Measurements from ENCODE around the gene TMEM271.

The TMEM271 gene

DNA sequence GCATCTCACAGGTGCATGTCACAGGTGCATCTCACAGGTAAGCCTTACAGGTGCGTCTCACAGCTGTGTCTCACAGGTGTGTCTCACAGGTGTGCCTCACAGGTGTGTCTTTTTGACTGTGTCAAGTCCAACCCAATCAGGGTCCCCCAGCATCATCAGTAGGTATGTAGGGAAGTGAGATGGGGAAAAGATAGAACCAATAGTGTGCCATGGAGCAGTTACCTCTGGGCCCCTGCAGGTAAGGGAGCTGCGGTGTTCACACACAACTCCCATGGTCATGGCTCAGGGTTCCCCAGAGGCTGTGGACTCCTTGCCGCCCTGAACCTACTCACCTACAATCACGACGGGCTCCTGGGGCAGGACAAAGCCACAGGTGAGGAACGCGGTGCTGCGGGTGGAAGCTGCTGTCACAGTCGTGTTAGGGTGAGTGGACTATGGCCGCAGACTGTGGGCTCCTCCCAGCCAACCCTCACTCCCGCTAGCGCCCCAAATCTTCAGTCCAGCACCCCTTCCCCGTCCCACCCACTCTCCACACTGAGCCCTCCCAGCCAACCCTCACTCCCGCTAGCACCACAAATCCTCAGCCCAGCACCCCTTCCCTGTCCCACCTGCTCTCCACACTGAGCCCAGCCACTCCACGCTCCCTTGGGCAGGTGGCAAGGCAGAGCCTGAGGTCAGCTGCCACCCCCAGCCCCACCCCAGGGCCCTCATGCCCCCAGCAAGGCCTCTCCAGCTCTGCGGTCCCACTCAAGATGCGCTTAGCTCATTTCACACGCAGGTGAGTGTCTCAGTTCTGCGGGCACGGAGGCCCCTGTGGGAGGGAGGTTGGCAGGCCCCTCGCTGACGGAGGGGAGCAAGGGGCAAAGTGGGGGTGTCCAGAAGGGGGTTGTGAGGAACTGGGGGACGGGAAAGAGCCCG, 47.2 kb upstream of the TMEM271 start (continued):
- TF ChIP-seq, protein P1, sequence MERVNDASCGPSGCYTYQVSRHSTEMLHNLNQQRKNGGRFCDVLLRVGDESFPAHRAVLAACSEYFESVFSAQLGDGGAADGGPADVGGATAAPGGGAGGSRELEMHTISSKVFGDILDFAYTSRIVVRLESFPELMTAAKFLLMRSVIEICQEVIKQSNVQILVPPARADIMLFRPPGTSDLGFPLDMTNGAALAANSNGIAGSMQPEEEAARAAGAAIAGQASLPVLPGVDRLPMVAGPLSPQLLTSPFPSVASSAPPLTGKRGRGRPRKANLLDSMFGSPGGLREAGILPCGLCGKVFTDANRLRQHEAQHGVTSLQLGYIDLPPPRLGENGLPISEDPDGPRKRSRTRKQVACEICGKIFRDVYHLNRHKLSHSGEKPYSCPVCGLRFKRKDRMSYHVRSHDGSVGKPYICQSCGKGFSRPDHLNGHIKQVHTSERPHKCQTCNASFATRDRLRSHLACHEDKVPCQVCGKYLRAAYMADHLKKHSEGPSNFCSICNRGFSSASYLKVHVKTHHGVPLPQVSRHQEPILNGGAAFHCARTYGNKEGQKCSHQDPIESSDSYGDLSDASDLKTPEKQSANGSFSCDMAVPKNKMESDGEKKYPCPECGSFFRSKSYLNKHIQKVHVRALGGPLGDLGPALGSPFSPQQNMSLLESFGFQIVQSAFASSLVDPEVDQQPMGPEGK (CRISPR knock-in tag; IDR thresholded peaks at IDR 0.05; ENCODE audit: borderline replicate concordance): no peak
- no peak for TF ChIP-seq ZC3H10 (CRISPR knock-in tag; IDR thresholded peaks at IDR 0.05)
- TF ChIP-seq TCF4 (CRISPR knock-in tag; IDR thresholded peaks at IDR 0.05; ENCODE audit: borderline replicate concordance): no peak
- TF ChIP-seq ISL1 (CRISPR knock-in tag; IDR thresholded peaks at IDR 0.05): no peak
- TF ChIP-seq BACH2 (CRISPR knock-in tag; IDR thresholded peaks at IDR 0.05; ENCODE audit: borderline replicate concordance): no peak
- TF ChIP-seq ESRRG (CRISPR knock-in tag; IDR thresholded peaks at IDR 0.05): no peak

DNA sequence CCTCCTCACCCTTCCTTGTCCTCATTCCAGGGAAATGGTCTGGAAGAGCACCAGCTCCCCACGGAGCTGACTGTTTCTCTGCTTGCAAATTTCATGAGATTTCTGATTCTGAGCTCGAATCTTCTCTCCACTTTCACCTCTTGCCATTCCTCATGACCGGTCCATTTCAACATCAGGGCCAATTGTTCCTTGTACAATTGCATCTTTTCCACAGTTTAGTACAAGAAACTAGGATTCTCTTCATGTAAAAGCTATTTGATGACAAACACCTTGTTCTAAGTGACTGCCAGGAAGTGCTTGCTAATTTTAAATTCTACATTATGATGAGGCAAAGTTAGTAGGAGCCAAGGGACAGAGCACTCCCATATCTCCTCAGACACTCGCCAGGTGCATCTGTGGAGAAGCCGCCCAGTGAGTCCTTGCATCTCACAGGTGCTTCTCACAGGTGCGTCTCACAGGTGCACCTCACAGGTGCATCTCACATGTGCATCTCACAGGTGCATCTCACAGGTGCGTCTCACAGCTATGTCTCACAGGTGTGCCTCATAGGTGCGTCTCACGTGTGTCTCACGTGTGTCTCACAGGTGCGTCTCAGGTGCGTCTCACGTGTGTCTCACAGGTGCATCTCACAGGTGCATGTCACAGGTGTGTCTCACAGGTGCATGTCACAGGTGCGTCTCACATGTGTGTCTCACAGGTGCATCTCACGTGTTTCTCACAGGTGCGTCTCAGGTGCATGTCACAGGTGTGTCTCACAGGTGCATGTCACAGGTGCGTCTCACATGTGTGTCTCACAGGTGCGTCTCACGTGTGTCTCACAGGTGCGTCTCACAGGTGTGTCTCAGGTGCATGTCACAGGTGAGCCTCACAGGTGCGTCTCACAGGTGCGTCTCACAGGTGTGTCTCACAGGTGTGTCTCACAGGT, 46.2 kb upstream of the TMEM271 start:
- no peak for TF ChIP-seq OSR1 (CRISPR knock-in tag; IDR thresholded peaks at IDR 0.05)
- no peak for TF ChIP-seq SNAI2 (CRISPR knock-in tag; IDR thresholded peaks at IDR 0.05)
- TF ChIP-seq, protein P2, sequence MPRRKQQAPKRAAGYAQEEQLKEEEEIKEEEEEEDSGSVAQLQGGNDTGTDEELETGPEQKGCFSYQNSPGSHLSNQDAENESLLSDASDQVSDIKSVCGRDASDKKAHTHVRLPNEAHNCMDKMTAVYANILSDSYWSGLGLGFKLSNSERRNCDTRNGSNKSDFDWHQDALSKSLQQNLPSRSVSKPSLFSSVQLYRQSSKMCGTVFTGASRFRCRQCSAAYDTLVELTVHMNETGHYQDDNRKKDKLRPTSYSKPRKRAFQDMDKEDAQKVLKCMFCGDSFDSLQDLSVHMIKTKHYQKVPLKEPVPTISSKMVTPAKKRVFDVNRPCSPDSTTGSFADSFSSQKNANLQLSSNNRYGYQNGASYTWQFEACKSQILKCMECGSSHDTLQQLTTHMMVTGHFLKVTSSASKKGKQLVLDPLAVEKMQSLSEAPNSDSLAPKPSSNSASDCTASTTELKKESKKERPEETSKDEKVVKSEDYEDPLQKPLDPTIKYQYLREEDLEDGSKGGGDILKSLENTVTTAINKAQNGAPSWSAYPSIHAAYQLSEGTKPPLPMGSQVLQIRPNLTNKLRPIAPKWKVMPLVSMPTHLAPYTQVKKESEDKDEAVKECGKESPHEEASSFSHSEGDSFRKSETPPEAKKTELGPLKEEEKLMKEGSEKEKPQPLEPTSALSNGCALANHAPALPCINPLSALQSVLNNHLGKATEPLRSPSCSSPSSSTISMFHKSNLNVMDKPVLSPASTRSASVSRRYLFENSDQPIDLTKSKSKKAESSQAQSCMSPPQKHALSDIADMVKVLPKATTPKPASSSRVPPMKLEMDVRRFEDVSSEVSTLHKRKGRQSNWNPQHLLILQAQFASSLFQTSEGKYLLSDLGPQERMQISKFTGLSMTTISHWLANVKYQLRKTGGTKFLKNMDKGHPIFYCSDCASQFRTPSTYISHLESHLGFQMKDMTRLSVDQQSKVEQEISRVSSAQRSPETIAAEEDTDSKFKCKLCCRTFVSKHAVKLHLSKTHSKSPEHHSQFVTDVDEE (CRISPR knock-in tag; IDR thresholded peaks at IDR 0.05): no peak
- no peak for TF ChIP-seq ZNF70 (CRISPR knock-in tag; IDR thresholded peaks at IDR 0.05)
- TF ChIP-seq GLIS3 (CRISPR knock-in tag; IDR thresholded peaks at IDR 0.05): no peak
- no peak for TF ChIP-seq ZNF565 (CRISPR knock-in tag; conservative IDR thresholded peaks at IDR 0.05; ENCODE audit: low read depth)
- TF ChIP-seq TOX (CRISPR knock-in tag; IDR thresholded peaks at IDR 0.05; ENCODE audit: borderline replicate concordance): no peak
- no peak for TF ChIP-seq PPARA (CRISPR knock-in tag; IDR thresholded peaks at IDR 0.05; ENCODE audit: borderline replicate concordance)
- TF ChIP-seq ZFP30 (CRISPR knock-in tag; IDR thresholded peaks at IDR 0.05): no peak
- no peak for TF ChIP-seq CSDC2 (CRISPR knock-in tag; IDR thresholded peaks at IDR 0.05)
- TF ChIP-seq TCF4 (CRISPR knock-in tag; IDR thresholded peaks at IDR 0.05; ENCODE audit: borderline replicate concordance): no peak
- no peak for TF ChIP-seq RARB (CRISPR knock-in tag; IDR thresholded peaks at IDR 0.05)
- TF ChIP-seq ZNF8 (CRISPR knock-in tag; IDR thresholded peaks at IDR 0.05): no peak
- TF ChIP-seq, protein P3, sequence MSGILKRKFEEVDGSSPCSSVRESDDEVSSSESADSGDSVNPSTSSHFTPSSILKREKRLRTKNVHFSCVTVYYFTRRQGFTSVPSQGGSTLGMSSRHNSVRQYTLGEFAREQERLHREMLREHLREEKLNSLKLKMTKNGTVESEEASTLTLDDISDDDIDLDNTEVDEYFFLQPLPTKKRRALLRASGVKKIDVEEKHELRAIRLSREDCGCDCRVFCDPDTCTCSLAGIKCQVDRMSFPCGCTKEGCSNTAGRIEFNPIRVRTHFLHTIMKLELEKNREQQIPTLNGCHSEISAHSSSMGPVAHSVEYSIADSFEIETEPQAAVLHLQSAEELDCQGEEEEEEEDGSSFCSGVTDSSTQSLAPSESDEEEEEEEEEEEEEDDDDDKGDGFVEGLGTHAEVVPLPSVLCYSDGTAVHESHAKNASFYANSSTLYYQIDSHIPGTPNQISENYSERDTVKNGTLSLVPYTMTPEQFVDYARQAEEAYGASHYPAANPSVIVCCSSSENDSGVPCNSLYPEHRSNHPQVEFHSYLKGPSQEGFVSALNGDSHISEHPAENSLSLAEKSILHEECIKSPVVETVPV (CRISPR knock-in tag; IDR thresholded peaks at IDR 0.05): no peak
- TF ChIP-seq, protein P4, sequence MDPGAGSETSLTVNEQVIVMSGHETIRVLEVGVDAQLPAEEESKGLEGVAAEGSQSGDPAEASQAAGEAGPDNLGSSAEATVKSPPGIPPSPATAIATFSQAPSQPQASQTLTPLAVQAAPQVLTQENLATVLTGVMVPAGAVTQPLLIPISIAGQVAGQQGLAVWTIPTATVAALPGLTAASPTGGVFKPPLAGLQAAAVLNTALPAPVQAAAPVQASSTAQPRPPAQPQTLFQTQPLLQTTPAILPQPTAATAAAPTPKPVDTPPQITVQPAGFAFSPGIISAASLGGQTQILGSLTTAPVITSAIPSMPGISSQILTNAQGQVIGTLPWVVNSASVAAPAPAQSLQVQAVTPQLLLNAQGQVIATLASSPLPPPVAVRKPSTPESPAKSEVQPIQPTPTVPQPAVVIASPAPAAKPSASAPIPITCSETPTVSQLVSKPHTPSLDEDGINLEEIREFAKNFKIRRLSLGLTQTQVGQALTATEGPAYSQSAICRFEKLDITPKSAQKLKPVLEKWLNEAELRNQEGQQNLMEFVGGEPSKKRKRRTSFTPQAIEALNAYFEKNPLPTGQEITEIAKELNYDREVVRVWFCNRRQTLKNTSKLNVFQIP (CRISPR knock-in tag; IDR thresholded peaks at IDR 0.05; ENCODE audit: borderline replicate concordance, low read depth): no peak
- TF ChIP-seq ESRRG (CRISPR knock-in tag; IDR thresholded peaks at IDR 0.05): no peak
- TF ChIP-seq, protein P1 (CRISPR knock-in tag; IDR thresholded peaks at IDR 0.05; ENCODE audit: borderline replicate concordance): no peak
- TF ChIP-seq ZFP3 (CRISPR knock-in tag; IDR thresholded peaks at IDR 0.05): no peak

More for the DNA sequence above, 46.2 kb upstream of the TMEM271 start:
- ATAC-seq: no peak; the same call in 2 of the 3 replicates

Data from SK-N-SH treated with all-trans-retinoic acid at 6 μM for 48 hours (cell line).